Activated gamma-delta T cell treated with anti-CD3 and anti-CD28 coated beads, Interleukin-2, amount 50 U/mL, for 16 hours (primary cell): ENCODE results near the gene KRTAP2-2.
"Not testable (repeated sequence)": the region's sequence is repeated elsewhere in the genome, so short reads cannot be mapped to it uniquely, and the experiment has no call there.

Experiments used
- DNase-seq: peaks from one replicate; pipeline ENCODE4 v3.0.0-alpha.2; 2020; ENCODE audit warnings: low read depth

KRTAP2-2 gene, protein sequence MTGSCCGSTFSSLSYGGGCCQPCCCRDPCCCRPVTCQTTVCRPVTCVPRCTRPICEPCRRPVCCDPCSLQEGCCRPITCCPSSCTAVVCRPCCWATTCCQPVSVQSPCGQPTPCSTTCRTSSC

DNA sequence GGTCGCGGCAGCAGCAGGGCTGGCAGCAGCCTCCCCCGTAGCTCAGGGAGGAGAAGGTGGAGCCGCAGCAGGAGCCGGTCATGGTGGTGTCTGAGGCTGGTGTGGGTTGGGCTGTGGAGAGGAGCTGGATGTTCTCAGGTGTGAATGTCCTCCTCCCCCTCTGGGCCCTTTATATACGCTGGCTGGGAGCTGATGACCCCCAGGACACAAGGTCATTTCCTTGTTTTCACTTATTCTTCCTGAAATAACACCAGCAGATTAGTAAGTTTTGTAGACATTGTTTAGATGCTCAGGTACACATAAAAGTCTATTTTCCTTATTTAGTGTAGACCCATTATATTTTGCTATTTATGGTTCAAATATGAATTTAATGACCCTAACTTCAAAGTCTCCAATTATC, at the start of gene KRTAP2-2:
TSS of gene KRTAP2-2 (minus strand) at position 101 of the 400 bp plus-strand sequence. CDS start at position 82, 19 bp downstream.
- DNase-seq, result not testable (repeated sequence)

DNA sequence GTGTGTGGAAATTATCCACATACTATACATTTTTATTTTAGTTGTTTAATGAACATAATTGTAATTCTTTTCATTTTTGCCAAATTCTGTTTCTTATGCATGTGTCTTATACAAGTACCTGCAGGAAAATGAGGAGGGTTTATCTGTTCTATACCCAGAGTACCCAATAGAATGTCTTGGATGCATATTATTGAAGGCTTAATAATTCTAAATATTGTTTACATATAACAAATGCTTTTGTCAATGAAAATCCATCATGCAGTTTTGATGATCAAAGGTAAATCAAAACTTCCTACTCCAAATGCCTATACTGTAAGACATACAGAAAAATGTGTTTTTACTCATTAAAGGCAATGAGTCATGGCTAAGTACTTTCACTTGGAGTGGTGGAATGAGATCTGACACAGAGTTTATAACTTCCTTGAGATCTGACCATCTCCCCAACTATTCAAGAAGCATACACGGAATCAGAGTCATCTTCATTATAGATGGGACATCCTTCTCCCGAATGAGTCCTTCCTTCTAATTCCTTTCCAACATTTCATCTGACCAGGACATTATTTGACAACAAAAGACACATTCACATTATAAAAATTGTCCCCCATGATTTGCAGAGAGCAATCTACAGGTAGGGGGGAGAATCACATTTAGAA, 49.5 kb upstream of the KRTAP2-2 start:
- DNase-seq, result not testable (repeated sequence)

DNA sequence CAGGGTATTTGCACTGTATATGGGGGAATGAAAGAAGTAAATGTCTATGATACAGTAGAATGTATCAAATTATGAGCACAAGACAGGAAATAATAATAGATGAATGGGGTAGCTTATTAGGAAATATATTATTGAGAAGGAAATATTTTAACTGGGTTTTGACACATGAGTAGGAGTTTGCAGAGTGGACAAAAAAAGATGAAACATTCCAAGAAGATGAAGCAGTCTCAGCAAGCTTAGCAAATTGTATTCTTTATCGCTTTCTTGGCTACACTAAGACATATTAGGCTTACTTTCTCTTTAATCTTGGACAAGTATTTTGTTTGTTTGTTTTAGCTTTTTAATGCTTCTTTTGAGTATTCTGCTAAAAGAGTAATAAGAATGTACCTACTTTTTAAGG, 48.9 kb upstream of the KRTAP2-2 start:
- DNase-seq, result no peak

DNA sequence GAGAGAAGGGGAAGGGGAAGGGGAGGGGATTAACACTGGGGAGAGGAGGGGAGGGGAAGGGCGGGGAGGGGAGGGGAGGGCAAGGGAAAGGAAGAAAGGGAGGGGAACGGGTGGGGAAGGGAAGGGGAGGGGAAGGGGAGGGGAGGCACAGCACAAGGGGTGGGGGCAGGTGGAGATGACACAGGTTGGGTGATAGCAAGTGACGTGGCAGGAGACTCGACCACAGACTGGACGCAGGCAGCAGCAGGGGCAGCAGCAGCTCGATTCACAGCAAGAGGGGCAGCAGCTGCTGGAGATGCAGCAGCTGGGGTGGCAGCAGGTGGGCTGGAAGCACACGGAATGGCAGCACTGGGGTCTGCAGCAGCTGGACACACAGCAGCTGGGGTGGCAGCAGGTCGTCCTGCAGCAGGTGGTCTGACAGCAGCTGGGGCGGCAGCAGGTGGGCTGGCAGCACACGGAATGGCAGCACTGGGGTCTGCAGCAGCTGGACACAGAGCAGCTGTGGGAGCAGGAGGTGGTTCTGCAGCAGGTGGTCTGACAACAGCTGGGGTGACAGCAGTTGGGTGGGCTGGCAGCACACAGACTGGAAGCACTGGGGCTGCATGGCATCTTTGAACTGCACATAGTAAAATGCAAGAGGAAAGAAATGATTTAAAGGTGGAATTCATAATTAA, 46.7 kb upstream of the KRTAP2-2 start, which contains the start of gene KRTAP4-16:
TSS of gene KRTAP4-16 (minus strand) at position 624 of the 674 bp plus-strand sequence. CDS start at position 624, 0 bp downstream.
- no peak for DNase-seq

DNA sequence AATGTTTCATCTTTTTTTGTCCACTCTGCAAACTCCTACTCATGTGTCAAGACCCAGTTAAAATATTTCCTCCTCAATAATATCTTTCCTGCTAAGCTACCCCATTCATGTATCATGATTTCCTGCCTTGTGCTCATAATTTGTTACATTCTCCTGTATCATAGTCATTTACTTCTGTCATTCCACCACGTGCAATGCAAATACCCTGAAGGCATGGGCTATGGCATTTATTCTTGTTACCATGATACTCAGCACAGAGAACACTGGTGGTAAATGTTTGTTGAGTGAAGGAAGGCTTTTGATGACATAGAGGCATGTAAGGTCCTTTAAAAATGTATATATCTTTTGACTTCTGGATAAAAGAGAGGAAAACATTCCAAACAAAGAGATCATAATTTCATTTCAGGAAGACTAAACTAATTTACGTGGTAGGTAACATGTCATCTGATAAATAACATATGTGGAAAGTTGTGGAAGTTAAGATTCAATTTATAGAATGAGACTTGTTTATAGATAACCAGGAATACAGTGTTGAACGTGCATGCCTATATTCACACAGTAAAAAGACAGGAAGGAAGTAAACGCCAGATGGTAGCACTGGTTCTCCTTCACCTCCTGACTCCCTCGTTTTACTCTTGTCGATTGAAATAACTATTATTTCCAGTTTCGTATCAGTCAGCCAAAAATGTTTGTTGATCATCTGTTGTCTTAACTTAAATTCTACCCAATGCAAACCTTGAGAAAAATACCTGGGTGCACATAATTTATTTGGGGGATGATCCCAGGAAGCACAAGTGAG, 44.9 kb upstream of the KRTAP2-2 start:
- DNase-seq, result not testable (repeated sequence)

DNA sequence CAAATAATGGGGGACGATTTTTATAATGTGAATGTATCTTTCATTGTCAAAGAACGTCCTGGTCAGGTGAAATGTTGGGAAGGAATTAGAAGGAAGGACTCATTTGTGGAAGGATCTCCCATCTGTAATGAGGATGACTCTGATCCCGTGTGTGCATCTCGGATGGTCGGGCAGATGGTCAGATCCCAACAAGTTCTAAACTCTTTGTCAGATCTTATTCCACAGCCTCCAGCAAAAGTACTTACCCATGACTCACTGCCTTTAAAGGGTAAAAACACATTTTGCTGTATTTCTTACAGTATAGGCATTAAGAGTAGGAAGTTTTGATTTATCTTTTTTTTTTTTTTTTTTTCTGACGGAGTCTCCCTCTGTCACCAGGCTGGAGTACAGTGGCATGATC, 43.5 kb upstream of the KRTAP2-2 start:
- DNase-seq, result no peak

DNA sequence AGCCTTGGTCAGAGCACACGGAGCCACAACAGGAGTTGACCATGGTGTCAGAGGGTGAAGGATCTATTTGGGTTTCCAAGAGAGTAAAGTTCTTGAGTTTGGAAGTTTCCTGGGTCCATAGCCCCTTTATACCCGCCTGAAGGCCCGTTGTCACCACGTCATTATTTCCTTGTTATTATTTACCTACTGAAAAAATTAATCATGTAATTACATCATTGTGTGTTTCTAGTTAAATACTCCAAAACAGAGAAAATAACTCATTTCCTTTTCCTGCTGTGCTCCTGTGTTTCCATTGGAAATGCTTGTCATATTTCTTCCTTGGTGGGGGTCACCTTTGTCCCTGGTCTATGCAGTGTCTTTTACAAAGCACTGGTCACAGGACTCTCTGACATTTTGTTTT, 43.0 kb upstream of the KRTAP2-2 start, which contains the start of gene KRTAP4-8:
TSS of gene KRTAP4-8 (minus strand) at position 101 of the 400 bp plus-strand sequence. CDS start at position 43, 58 bp downstream.
- DNase-seq, result no peak

DNA sequence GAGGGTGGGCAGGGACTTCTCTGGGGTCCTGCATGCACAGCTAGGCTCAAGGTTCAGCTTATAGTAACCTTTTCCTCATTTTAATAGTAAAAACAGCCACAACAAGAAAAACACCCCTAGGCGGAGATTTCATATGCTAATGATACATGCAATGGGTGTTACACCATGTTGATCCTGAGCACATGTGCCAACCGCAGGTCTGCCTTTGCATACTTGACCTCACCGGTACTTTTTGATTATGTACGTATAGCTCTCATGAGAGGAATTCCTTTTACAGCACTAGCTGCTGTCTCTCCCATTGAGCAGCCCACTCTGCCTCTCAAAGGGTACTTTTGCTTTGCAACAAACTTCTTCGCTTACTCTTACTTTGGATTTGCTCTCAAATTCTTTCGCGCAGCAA, 41.0 kb upstream of the KRTAP2-2 start:
- DNase-seq, result no peak

DNA sequence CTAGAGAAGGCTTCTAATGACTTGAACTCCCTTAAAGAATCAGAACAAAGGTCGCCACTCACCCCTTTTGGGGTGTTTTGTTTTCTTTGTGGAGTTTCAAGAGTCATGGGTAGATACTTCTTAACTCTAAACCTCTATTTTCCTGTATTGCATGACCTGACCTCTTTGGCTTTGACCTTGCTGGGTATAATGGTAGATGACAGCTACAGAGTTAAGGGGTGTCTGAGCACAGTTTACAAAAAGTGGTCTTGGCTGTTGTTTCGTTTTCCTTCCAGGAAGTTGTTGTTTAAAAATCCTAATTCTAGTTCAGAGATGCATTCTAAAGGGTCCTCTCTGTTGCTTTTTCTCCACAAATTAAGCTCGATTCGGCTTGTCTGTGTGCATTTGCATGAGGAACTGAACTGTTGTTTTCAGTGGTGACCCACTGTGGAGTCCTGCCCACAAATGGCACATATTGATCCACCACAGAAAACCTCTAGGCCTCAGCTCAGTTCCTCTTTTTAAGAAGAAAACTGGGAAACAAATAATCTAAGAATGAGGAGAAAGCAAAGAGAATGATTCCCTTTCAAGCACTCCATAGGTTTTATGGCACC, 33.8 kb upstream of the KRTAP2-2 start:
- DNase-seq, result not testable (repeated sequence)

DNA sequence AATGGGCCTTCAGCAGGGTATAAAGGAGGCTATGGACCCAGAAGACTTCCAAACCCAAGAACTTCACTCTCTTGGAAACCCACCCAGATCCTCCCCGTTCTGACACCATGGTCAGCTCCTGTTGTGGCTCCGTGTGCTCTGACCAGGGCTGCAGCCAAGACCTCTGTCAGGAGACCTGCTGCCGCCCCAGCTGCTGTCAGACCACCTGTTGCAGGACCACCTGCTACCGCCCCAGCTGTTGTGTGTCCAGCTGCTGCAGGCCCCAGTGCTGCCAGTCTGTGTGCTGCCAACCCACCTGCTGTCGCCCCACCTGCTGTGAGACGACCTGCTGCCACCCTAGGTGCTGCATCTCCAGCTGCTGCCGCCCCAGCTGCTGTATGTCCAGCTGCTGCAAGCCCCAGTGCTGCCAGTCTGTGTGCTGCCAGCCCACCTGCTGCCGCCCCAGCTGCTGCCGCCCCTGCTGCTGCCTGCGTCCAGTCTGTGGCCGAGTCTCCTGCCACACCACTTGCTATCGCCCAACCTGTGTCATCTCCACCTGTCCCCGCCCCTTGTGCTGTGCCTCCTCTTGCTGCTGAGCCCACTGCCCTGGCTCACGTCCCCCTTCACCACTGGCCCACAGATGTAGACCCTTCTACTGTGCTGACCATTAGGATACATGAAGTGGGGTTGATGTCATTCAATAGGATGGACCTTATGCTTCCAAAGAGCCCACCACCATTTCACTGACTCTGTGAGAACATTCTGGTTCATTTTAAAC, 29.2 kb upstream of the KRTAP2-2 start, which contains the start of gene KRTAP4-7:
TSS of gene KRTAP4-7 (plus strand) at position 51 of the 757 bp plus-strand sequence. CDS start at position 108, 57 bp downstream.
- not testable (repeated sequence) for DNase-seq

DNA sequence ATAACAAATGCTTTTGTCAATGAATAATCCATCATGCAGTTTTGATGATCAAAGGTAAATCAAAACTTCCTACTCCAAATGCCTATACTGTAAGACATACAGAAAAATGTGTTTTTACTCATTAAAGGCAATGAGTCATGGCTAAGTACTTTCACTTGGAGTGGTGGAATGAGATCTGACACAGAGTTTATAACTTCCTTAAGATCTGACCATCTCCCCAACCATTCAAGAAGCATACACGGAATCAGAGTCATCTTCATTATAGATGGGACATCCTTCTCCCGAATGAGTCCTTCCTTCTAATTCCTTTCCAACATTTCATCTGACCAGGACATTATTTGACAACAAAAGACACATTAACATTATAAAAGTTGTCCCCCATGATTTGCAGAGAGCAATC, 28.4 kb upstream of the KRTAP2-2 start:
- not testable (repeated sequence) for DNase-seq

DNA sequence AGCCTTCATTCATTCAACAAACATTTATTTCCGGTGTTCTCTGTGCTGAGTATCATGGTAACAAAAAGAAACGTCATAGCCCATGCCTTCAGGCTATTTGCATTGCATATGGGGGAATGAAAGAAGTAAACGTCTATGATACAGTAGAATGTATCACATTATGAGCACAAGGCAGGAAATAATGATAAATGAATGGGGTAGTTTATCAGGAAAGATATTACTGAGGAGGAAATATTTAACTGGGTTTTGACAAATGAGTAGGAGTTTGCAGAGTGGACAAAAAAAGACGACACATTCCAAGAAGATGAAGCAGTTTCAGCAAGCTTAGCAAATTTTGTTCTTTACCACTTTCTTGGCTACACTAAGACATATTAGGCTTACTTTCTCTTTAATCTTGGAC, 27.6 kb upstream of the KRTAP2-2 start:
- no peak for DNase-seq

DNA sequence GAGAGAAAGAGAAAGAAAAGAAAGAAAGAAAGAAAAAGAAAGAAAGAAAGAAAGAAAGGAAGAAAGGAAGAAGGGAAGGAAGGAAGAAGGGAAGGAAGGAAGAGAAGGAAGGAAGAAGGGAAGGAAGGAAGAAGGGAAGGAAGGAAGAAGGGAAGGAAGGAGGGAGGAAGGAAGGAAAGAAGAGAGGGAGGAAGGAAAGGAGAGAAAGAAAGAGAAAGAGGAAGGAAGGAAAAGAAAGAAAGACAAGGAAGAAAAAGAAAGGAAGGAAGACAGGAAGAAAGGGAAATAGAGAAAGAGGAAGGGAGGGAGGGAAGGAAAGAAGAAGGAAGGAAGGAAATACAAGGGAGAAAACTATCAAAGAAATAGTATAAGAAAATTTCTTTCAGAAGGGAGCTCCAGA, 21.8 kb upstream of the KRTAP2-2 start:
- no peak for DNase-seq

DNA sequence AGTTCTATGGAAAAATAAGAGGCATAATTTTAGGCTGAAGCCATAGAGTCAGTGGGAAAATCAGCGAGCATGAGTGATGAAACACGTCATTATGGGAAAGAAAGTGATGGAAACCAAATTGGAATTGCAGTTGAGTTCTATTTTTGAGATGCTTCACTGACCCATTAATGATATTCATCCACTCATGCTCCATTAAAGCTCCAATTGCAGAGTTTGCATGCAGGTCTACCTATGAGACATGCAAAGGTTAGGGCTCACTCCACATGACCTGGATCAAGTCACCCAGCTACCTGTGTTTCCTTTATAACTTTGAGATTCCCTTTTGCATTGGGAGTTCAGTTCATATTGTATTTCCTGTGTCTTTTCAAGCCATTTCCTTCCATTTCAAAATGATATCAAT, 18.6 kb upstream of the KRTAP2-2 start:
- no peak for DNase-seq

DNA sequence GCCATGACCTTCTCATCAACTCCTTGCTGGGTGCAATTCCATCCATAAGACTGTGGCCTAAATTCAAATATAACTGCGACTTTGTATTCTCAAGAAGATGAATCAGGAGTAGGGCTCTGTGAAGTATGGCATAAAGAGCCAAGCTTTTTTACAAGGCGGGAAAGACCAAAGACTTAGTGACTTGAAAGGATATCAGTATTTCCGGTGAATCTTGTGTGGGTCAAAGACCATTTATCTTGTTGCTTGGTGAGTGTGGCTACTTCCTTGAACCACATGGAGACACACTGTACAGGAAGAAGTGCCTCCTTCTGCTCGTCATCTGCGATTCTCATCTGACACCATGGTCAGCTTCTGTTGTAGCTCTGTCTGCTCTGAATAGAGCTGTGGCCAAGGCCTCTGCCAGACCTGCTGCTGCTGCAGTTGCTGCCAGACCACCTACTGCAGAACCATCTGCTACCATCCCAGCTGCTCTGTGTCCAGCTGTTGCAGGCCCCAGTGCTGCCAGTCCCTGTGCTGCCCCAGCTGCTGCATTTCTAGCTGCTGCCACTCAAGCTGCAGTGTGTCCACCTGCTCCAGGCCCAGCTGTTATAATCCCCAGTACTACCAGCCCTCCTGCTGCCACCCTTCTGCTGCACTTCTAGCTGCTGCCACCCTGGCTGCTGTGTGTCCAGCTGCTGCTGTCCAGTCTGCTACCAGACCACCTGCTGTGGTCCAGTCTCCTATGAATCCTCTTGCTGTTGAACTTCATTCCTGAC, 16.8 kb upstream of the KRTAP2-2 start:
- no peak for DNase-seq

DNA sequence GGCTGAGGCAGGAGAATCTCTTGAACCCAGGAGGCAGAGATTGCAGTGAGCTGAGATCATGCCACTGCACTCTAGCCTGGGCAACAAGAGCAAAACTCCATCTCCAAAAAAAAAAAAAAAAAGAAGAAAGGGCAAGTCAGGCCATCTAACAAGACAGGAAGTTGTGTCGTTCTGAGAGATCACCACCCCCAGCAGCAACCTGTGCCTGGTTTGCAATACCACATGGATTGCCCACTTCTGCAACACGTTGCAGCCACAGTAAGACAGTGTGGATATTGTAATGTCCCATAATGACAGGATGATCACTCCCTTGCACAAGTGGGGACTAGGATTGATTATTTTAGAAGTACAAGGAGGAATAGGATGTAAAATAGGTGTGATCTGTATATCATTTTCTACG, 14.0 kb upstream of the KRTAP2-2 start:
- no peak for DNase-seq

DNA sequence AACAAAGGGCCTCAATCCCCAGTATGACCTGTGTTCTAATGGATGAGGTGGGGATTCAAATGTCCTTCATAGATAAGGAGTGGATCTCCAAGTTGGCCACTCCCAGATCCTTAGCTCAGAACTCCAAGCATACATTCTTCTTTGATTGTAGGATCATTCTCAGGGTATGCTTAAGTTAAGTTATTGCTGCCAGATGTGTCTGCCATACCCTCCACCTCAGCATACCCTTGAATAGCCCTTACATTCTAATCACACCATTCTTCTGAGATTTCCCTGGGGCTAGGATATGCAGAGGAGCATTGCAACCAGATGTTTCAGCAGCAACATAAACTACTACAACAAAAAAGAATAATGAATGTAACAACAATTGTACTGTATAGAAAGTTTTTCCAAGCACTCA, 12.3 kb upstream of the KRTAP2-2 start:
- DNase-seq, result no peak

DNA sequence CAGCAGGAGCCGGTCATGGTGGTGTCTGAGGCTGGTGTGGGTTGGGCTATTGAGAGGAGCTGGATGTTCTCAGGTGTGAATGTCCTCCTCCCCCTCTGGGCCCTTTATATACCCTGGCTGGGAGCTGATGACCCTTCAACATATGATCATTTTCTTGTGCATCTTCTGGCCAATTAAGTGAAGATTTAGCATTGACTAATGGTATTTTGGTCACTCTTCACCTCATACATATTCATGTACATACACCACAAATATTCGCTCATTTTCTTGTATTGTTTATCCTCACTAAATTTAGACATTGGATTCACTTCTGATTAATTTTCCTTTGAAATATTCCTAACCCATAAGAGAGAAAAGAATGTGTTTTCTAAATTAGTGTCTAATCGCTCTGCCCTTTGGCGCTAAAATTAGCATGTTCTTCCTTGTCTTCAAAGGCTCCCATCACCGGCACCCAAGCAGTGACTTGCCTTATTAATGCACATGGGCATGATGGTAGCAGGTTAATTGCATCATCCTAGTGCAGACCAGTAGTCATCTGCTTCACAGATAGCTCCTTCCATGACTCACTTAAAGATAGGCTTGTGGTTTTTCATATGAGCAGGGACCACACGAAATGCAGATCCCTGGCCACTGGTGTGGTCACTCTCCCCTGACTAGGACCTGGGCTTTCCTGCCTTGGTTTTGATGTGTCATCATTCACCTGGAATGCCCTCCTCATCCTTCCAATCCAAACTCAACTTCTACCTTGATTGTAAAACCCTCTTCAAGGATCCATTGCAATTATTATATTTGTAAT, 11.0 kb upstream of the KRTAP2-2 start, which contains the start of gene KRTAP2-4:
TSS of gene KRTAP2-4 (minus strand) at position 51 of the 796 bp plus-strand sequence. CDS start at position 17, 34 bp downstream.
- DNase-seq, result no peak

DNA sequence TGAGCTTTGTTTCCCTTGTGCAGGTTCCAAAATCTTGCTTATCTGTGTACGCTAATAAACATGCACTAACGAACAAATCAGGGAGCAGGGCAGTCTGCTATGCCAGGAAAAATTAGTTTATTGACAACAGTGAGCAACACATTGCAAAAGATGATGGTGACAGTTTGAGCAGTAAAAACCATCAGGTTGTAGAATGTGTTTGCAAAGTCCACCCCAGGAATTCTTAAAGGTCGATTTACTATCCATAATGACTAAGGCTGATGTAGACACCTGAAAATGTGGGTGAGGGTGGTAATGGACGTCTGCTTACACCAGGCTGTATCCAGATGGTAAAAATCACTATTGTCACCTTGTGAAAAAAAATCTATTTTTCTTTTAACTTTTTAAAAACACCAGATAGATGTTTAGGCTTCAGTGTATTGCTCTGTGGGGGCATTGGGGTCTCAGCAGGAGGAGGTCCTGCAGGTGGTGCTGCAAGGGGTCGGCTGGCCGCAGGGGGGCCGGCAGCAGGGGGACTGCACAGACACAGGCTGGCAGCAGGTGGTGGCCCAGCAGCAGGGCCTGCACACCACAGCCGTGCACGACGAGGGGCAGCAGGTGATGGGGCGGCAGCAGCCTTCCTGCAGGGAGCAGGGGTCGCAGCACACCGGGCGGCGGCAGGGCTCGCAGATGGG, 10.1 kb upstream of the KRTAP2-2 start:
- DNase-seq, result not testable (repeated sequence)
